HUES64 (cell line): ENCODE results near the gene ZNF169.
"Not testable (repeated sequence)": the region's sequence is repeated elsewhere in the genome, so short reads cannot be mapped to it uniquely, and the experiment has no call there.

Source experiments
- H3K27ac ChIP-seq: 2 replicates; pipeline ENCODE4 v1.7.0; 2013; ENCODE audit warnings: low read depth, low read length, inconsistent platforms
- H3K27me3 ChIP-seq: 2 replicates; pipeline ENCODE4 v1.6.1; 2013; ENCODE audit warnings: mild to moderate bottlenecking, low read length; ENCODE audit not compliant: insufficient read depth
- H3K36me3 ChIP-seq: 2 replicates; pipeline ENCODE4 v1.6.1; 2013; ENCODE audit warnings: mild to moderate bottlenecking, low read length; ENCODE audit not compliant: insufficient read depth
- H3K4me1 ChIP-seq: 2 replicates; pipeline ENCODE4 v1.6.1; 2013; ENCODE audit warnings: mild to moderate bottlenecking, low read length, moderate library complexity; ENCODE audit not compliant: insufficient read depth
- H3K4me3 ChIP-seq: 2 replicates; pipeline ENCODE4 v1.5.1; 2013; ENCODE audit warnings: mild to moderate bottlenecking, low read length, moderate library complexity
- H3K9ac ChIP-seq: 2 replicates; pipeline ENCODE4 v1.6.1; 2013; ENCODE audit warnings: mild to moderate bottlenecking, low read depth, low read length
- H3K9me3 ChIP-seq: 2 replicates; pipeline ENCODE4 v1.6.1; 2013; ENCODE audit warnings: low read depth, low read length; ENCODE audit not compliant: insufficient read depth
- WGBS: fragments of 150-250, 120-280 bp; methylation state at CpG from one replicate; pipeline ENCODE4 v1.1.7; 2013; ENCODE audit warnings: missing lambda C conversion rate; 5-methylcytosine and 5-hydroxymethylcytosine counted together

The ZNF169 gene

GRCh38 chr9:94287877-94288513 is 28.9 kb downstream of the ZNF169 start:
- no peaks in the 10 kb centered on the region for H3K27me3 ChIP-seq
- peaks cover 8% of the 10 kb centered on the region for H3K36me3 ChIP-seq
- H3K27ac ChIP-seq, result no peak overlapping the region
- peaks cover 4% of the 10 kb centered on the region; the same call in 1 of the 2 replicates for H3K9me3 ChIP-seq
- no peak overlapping the region for H3K4me3 ChIP-seq
- WGBS, result 93% methylated on average over 7 of the region's 7 CpGs
- H3K4me1 ChIP-seq, result no peaks in the 10 kb centered on the region
- H3K9ac ChIP-seq, result no peak overlapping the region

- peaks cover 9% of the 10 kb centered on the region for H3K36me3 ChIP-seq
- peaks cover 4% of the 10 kb centered on the region; the same call in 1 of the 2 replicates for H3K9me3 ChIP-seq
Measured at GRCh38 chr9:94289691-94290090, 30.6 kb downstream of the ZNF169 start.

GRCh38 chr9:94298949-94299599 is 40.0 kb downstream of the ZNF169 start:
- H3K9me3 ChIP-seq, result no peaks in the 10 kb centered on the region
- H3K4me1 ChIP-seq, result no peaks in the 10 kb centered on the region
- no peak overlapping the region for H3K27ac ChIP-seq
- no peak overlapping the region for H3K9ac ChIP-seq
- H3K36me3 ChIP-seq, result peaks cover 9% of the 10 kb centered on the region; the same call in 1 of the 2 replicates
- no peaks in the 10 kb centered on the region for H3K27me3 ChIP-seq
- no peak overlapping the region for H3K4me3 ChIP-seq
- WGBS, result 87% methylated on average over 9 of the region's 9 CpGs

More at GRCh38 chr9:94289691-94290090, 30.6 kb downstream of the ZNF169 start:
- H3K9ac ChIP-seq, result no peak overlapping the region
- H3K4me3 ChIP-seq, result no peak overlapping the region
- no peaks in the 10 kb centered on the region for H3K27me3 ChIP-seq
- 95% methylated on average over 2 of the region's 2 CpGs for WGBS
- H3K27ac ChIP-seq, result no peak overlapping the region
- no peaks in the 10 kb centered on the region for H3K4me1 ChIP-seq

- no peak overlapping the region for H3K9ac ChIP-seq
- no peak overlapping the region for H3K4me3 ChIP-seq
- H3K9me3 ChIP-seq, result no peaks in the 10 kb centered on the region
- H3K27ac ChIP-seq, result no peak overlapping the region
- peaks cover 3% of the 10 kb centered on the region; the same call in 1 of the 2 replicates for H3K36me3 ChIP-seq
- no peaks in the 10 kb centered on the region for H3K27me3 ChIP-seq
- 94% methylated on average over 17 of the region's 20 CpGs for WGBS
- H3K4me1 ChIP-seq, result no peaks in the 10 kb centered on the region
Measured at GRCh38 chr9:94300470-94301301, 41.6 kb downstream of the ZNF169 start.

GRCh38 chr9:94301583-94301982 is 42.5 kb downstream of the ZNF169 start:
- H3K4me3 ChIP-seq, result no peak overlapping the region
- H3K9me3 ChIP-seq, result no peaks in the 10 kb centered on the region
- no peaks in the 10 kb centered on the region for H3K27me3 ChIP-seq
- no peak overlapping the region for H3K27ac ChIP-seq
- H3K9ac ChIP-seq, result no peak overlapping the region
- H3K36me3 ChIP-seq, result no peaks in the 10 kb centered on the region
- WGBS, result 92% methylated on average over 5 of the region's 5 CpGs
- H3K4me1 ChIP-seq, result no peaks in the 10 kb centered on the region

- no peaks in the 10 kb centered on the region for H3K4me1 ChIP-seq
- 94% methylated on average over 4 of the region's 4 CpGs for WGBS
- H3K36me3 ChIP-seq, result no peaks in the 10 kb centered on the region
- no peak overlapping the region for H3K4me3 ChIP-seq
- no peaks in the 10 kb centered on the region for H3K27me3 ChIP-seq
- H3K9ac ChIP-seq, result no peak overlapping the region
- H3K27ac ChIP-seq, result no peak overlapping the region
- H3K9me3 ChIP-seq, result no peaks in the 10 kb centered on the region
Measured at GRCh38 chr9:94302426-94302825, 43.3 kb downstream of the ZNF169 start.

GRCh38 chr9:94303321-94303720 is 44.2 kb downstream of the ZNF169 start:
- H3K9me3 ChIP-seq, result no peaks in the 10 kb centered on the region
- no peak overlapping the region for H3K27ac ChIP-seq
- no peaks in the 10 kb centered on the region for H3K4me1 ChIP-seq
- no peak overlapping the region for H3K4me3 ChIP-seq
- no peaks in the 10 kb centered on the region for H3K36me3 ChIP-seq
- H3K9ac ChIP-seq, result no peak overlapping the region
- H3K27me3 ChIP-seq, result no peaks in the 10 kb centered on the region

GRCh38 chr9:94315034-94315984 is 56.2 kb downstream of the ZNF169 start:
- WGBS, result 95% methylated on average over 4 of the region's 15 CpGs
- H3K9me3 ChIP-seq, H3K4me1 ChIP-seq, H3K27me3 ChIP-seq, H3K36me3 ChIP-seq, H3K27ac ChIP-seq, H3K4me3 ChIP-seq, H3K9ac ChIP-seq: not testable (repeated sequence)

GRCh38 chr9:94316236-94316635 is 57.1 kb downstream of the ZNF169 start:
- H3K4me3 ChIP-seq, H3K27me3 ChIP-seq, H3K4me1 ChIP-seq, H3K27ac ChIP-seq, H3K9ac ChIP-seq, H3K36me3 ChIP-seq, H3K9me3 ChIP-seq: not testable (repeated sequence)
- no CpG with 5 or more reads among the region's 5 CpGs for WGBS

GRCh38 chr9:94317949-94318657 is 59.0 kb downstream of the ZNF169 start:
- H3K4me3 ChIP-seq, H3K27me3 ChIP-seq, H3K4me1 ChIP-seq, H3K9me3 ChIP-seq, H3K27ac ChIP-seq, H3K9ac ChIP-seq, H3K36me3 ChIP-seq: not testable (repeated sequence)
- WGBS, result no CpG with 5 or more reads among the region's 10 CpGs
